GM12892 (cell line): ENCODE data around the gene FGD4.

ENCODE experiments used
- DNase-seq: peaks from one replicate; pipeline ENCODE4 v3.0.0; 2011; ENCODE audit not compliant: insufficient read length
- FAIRE-seq: peaks from 2 replicates; lab custom pipeline; 2011; peaks lifted over from hg19 to GRCh38; lab: Jason Lieb, UNC
- POLR2A ChIP-seq: IDR thresholded peaks from 2 replicates; pipeline ENCODE4 v1.6.1; 2011; ENCODE audit warnings: low read depth, low read length, control low read depth
- POLR2AphosphoS5 ChIP-seq: IDR thresholded peaks from 2 replicates; pipeline ENCODE4 v1.6.1; 2011; ENCODE audit warnings: low read depth, low read length, control low read depth
- TAF1 ChIP-seq: IDR thresholded peaks from 2 replicates; pipeline ENCODE4 v1.6.1; 2011; ENCODE audit warnings: low read depth, mild to moderate bottlenecking, control low read depth, low read length, borderline replicate concordance

Gene FGD4

DNA sequence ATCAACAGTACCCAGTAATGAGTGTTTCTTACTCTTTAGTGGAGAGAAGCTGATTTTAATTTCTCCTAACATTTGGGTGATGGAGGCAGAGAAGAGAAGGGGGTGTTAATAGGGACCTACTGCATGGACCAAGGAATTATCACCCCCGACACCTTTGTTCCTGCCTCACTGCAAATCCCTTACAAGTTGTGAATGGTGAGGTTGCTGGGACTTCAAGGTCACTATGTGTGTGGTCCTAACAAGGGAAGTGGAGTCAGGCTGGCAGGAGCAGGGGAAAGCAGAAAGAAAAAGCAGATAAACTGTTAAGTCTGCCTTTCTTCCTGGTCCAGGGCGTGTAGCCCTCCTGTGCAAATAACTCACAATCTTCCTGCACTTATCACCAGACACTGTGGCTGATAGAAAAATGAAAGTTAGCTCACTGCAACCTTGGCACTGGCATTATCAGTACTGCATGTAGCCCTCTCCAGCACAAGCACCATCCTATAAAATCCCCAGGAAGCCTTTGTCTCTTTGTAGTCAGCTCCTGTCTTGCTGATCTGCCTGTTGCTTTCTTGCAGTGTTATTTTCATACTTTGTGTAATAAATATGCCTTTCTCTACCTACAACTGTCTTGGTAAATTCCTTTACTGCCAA, 167.4 kb downstream of the FGD4 start:
- DNase-seq (no peak), FAIRE-seq (no peak)

DNA sequence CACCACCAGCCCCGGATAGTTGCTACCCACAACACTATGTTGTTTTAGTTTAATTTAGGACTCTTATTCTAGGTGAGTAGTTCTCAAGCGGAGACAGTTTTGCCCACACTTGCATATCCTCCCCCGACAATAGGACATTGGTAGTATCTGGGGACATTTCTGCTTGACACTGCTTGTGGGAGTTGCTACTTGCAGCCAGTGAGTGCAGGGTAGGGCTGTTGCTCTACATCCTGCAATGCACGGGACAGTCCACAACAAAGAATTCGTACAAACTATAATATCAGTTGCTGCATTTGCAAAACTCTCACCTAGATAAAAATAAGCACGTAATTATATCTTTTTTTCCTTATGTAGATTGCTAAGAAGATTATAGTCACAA, 167.9 kb downstream of the FGD4 start:
- DNase-seq (no peak), FAIRE-seq (no peak)
- TF ChIP-seq POLR2A (no peak), POLR2AphosphoS5 (no peak), TAF1 (no peak)

More for the DNA sequence above, 167.4 kb downstream of the FGD4 start:
- no peak for TF ChIP-seq TAF1
- TF ChIP-seq POLR2A: no peak
- TF ChIP-seq POLR2AphosphoS5: no peak

DNA sequence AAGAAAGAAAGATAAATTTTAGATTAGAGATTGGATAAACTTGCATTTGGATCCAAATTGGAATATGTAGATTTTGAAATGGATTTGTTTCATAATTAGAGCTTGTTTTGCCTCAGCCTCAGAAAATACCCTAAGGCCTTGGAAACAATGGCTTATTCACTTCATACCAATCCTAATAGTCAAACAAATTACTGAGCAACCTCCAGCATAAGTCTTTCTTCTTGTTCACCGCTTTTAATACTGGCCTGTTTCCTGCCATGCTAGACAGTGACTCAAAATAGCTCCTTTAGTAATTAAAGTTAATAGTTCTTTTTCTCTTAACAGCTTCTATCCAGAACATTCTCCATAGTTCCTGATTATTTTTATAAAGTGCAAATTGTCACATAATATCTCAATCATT, 168.9 kb downstream of the FGD4 start:
- DNase-seq (no peak), FAIRE-seq (no peak)
- no peak for TF ChIP-seq POLR2A
- no peak for TF ChIP-seq TAF1
- no peak for TF ChIP-seq POLR2AphosphoS5

DNA sequence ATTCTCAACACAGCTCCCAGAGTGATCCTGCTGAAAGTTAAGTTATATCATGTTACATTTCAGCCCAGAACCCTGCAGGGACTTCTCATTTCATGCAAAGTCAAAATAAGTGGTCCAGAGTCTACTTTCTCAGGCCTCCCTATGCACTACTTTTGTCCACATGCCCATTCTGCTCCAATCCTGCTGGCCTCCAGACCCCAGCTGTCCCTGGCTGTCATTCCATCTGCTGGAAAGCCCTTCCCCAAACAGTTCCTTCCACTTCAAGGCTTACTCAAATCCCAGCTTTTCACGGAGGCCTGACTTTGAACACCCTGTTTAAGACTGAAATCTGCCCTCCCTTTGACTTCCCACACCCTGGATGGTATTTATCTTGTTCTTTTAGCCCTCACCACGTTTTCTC, 169.9 kb downstream of the FGD4 start:
- no peak for DNase-seq
- FAIRE-seq: no peak
- no peak for TF ChIP-seq POLR2A
- no peak for TF ChIP-seq TAF1
- TF ChIP-seq POLR2AphosphoS5: no peak

DNA sequence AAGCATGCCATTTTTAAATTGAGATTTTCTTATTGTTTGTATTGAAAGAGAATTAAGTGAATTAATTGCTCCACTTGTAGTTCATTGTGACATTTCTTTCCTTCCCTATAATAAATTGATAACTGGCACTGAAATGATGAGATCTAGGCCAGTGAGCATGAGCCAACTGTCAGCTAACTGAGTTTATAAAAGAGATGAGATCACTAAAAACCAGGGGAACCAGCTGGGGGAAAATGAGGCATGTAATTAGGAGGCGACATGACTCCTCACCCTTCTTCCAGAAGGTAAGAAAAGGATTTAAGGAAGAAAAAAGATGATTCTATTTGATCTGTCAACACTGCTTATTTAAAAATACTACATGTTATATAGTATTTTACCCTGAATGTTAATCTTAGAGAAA, 175.2 kb downstream of the FGD4 start:
- no peak for FAIRE-seq
- no peak for DNase-seq
- TF ChIP-seq TAF1 (no peak), POLR2AphosphoS5 (no peak), POLR2A (no peak)

DNA sequence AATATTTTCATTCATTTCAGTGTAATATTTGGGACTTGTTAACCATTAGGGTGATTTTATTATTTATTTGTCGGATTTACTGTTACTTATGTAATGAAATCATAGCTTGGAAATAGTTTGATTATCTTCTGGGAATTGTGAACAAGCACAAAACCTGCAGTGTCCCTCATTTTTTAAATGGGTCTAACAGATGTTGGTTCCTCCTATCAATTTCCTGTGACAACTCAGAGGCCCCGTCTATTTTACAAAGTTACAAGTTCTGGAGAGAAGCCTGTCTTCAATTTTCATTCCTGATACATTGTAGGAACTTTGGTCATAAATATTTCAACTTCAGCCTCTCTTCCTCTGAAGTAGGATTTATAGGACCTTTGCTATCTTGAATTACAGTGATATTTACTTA, 178.0 kb downstream of the FGD4 start:
- DNase-seq: no peak
- no peak for FAIRE-seq
- TF ChIP-seq POLR2A (no peak), TAF1 (no peak), POLR2AphosphoS5 (no peak)

DNA sequence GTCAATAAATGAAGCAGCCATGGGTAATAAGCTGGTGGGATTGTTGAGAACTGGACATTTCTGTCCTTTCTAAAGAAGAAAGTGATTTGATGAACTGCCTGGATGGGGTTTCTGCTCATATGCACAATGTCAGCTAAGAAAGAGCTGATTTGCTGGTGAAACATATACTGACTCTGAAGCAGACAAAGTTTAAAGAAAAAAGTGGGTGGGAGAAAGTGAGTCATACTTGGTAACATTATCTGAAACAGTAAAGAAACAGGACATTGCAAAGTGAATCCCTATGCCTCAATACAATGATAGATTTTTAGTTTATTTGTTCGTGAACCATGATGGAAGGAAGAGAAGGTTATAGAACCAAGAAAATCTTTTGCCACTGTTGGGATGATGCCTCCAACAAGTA, 184.2 kb downstream of the FGD4 start:
- FAIRE-seq: no peak
- no peak for DNase-seq
- TF ChIP-seq TAF1: no peak
- no peak for TF ChIP-seq POLR2AphosphoS5
- no peak for TF ChIP-seq POLR2A

DNA sequence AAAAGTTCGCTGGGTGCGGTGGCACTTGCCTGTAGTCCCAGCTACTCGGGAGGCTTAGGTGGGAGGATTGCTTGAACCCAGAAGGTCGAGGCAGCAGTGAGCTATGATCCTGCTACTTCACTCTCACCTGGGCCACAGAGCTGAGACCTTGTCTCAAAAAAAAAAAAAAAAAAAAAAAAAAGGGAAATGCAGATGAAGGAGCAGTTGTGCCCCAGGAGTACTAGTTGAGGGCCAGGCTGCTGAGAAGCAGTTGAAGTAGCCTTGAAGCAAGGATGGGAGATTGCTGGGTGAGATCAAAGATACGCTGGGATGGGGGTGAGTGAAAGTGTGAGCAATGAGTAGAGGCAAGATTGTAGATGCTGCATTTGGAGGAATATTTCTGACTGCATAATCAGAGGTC, 186.3 kb downstream of the FGD4 start:
- no peak for TF ChIP-seq POLR2AphosphoS5
- no peak for TF ChIP-seq TAF1
- no peak for TF ChIP-seq POLR2A
- no peak for FAIRE-seq
- no peak for DNase-seq

DNA sequence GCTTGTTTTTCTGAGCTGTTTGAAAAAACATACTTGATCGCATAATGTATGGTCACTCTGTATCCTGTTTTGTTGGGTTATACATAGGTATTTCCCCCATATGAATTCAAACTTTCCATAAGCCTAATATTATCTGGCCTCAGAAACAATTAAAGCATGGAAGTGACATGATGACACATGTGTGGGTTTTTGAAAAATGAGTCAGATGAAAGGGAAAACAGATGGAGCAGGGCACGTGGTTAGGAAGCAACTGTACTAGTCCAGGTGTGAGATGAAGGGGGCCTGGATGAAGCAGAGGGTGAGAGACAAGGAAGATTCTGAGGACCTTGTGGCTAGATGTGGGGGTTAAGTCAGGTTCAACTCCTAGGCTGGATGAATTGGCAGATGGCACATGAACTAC, 187.0 kb downstream of the FGD4 start:
- TF ChIP-seq POLR2A: no peak
- TF ChIP-seq TAF1: no peak
- no peak for TF ChIP-seq POLR2AphosphoS5
- FAIRE-seq (no peak), DNase-seq (no peak)

DNA sequence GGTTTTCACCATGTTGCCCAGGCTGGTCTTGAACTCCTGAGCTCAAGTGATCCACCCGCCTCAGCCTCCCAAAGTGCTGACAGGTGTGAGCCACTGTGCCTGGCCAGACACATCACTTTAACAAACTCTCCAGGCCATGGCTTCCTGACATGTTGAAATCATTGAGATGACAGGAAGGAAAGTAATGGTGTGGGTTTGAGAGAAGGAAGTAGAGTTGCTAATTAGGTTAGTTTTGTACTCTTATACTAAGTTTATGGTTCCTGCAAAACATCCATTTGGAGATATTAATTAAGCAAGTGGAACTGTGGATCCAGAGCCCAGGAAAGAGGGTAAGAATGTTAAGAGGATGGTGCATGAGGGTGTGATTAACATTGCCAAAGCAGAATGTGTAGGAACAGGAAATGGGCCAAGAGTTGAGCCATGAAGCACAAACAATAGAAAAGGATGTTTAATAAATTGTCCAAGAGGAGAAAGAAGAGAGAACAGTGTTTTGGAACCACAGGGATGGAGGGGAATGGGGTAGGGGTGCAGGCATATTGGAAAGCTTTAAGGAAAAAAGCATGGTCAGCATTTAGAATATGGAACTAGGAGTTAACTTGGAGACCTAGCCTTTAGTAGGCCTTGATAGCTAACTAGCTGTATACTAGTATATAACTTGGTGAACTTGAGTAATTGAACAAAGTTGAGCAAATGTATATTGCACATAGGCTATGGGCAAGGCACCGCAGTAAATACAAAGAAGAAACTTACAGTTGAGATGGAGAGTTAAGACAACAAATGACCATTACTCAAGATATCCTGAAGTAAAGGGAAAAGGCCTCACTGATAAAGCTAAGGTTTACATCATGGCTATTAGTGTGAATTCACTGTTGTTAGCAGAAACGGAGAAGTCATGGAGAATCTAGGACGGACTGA, 188.5 kb downstream of the FGD4 start:
- DNase-seq: no peak
- TF ChIP-seq POLR2AphosphoS5 (no peak), POLR2A (no peak), TAF1 (no peak)
- no peak for FAIRE-seq

DNA sequence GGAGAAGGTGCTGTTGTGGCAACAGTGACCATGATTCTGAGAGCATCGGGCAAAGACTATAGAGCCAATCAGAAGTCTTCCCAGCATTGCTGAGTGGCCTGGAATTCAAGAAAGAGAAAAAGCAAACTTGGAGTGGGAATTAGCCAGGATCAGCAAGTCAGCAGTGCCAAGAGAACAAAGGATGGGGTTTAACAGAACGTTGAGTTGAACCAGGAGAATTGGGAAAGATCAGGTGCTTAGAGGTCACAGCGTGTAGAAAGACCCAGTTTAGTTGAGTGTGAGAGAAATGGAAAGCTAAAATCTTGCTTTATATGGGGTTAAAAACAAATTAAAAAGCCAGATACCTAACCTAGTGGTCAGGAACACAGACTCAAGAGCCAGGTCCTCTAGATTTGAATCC, 189.2 kb downstream of the FGD4 start:
- no peak for DNase-seq
- TF ChIP-seq POLR2A (no peak), POLR2AphosphoS5 (no peak), TAF1 (no peak)
- FAIRE-seq: no peak

DNA sequence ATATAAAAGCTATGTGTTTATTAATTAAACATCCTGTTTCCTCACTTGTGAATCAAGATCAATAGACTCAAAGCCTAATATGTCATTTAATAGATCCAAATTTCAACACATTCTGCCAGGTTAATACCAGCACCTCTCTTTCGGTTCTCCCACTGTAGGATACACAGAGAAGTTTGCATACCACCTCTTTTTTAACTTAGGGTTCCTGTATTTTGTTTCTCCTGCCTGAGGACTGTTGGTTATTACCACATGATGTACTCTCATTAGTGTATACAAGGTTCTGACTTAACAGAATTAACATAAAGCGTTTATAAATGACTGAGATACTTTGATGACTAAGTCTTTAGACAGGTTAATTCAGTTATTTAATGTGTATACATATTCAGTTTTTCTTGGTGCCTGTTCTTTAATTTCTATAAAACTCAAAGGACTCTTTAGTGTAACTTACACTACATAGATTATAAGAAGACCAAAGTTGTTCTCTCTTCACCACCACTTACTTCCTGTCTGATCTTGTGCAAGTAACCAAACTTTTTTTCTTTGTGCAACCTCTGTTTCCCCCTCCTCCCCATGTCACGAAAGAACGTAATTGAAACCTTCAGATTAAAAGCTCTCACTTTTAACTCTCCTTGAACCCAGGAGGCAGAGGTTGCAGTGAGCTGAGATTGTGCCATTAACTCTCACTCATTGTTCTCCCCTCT, 190.0 kb downstream of the FGD4 start:
- no peak for DNase-seq
- no peak for FAIRE-seq
- TF ChIP-seq POLR2A: no peak
- no peak for TF ChIP-seq POLR2AphosphoS5
- no peak for TF ChIP-seq TAF1
